Ovary (tissue), 3 donors: ENCODE measurements around the gene UST.

ENCODE experiments used
- CTCF ChIP-seq, 3 donors: fragments of 450-650 bp in 2 of 3; fragments of 200-600 bp in 1 of 3; IDR thresholded peaks; one replicate each; pipeline versions ENCODE4 v1.5.1 to v1.8.0; 2016 to 2022; ENCODE audit warnings: antibody characterized with exemption in 3 of 3, mild to moderate bottlenecking in 1 of 3
- EP300 ChIP-seq: sonication (generic); formaldehyde crosslinking; IDR thresholded peaks from one replicate; pipeline ENCODE4 v1.6.1; 2017; ENCODE audit warnings: antibody characterized with exemption
- donor health status: DM: no; HTN: no; CAD: no.

- TF ChIP-seq CTCF (IDR thresholded peaks at IDR 0.05) (no peak), EP300 (no peak)
These were observed 237.1 kb downstream of the UST start for GRCh38 chr6:148983966-148984365.
